ENCODE data around the gene SLC35G3. TPM values are rescaled to one million over a fixed set of nuclear protein-coding genes. Genes with fewer than 3 reads are reported as not detected.

Gene SLC35G3
- total RNA-seq, 1 experiment from 2014 or later = not detected

DNA sequence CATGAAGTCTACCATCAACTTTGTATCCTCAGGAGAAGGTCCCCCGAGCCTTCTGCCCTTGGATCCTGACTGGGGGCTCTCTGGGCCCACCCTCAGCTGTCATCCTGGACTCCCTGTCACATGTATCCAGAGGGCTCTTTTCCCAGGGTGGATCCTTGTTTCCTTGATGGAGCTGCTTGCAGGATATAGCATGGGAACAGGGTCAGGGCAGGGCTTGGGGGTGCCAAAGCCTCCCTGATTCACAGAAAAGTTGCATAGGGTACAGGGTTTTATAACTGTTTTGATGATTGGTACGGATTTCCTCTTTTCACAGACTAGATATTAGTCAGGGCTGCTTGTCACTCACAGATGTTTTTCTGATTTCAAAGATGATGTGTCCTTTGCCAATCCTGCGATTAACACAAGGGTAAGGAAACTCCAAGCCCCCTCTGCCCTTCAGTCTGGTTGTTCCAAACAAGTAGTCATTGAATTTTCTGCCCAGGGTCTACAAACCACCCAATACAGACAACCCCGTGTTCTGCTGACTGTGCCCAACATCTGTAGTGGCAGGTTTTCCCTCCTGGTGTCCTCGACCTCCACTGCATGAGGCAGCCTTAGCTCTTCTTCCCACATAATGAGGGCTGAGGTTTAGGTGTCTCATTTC is 20.6 kb upstream of the SLC35G3 start:
- intact Hi-C loops (cut with micrococcal nuclease) = no loop called here
- peaks cover 33% of the 10 kb centered on the region for H3K27me3 ChIP-seq (ENCODE audit: low read length)
- no peak overlapping the region for H3K4me2 ChIP-seq (ENCODE audit: low read length)
- no peaks in the 10 kb centered on the region for H3F3A ChIP-seq (ENCODE audit: low read length, unreplicated experiment)
- no peak overlapping the region for H3K4me3 ChIP-seq (ENCODE audit: low read length)
- H3K79me2 ChIP-seq (ENCODE audit: low read length) = no peaks in the 10 kb centered on the region
- H3K36me3 ChIP-seq (ENCODE audit: low read depth, low read length) = no peaks in the 10 kb centered on the region
- no peak overlapping the region for H3K27ac ChIP-seq (ENCODE audit: low read length)
- no peak overlapping the region for H2AFZ ChIP-seq (ENCODE audit: low read length)
- ChIA-PET POLR2A (ENCODE audit: unreplicated experiment) (no interaction called here), CTCF (no interaction called here)
- TF ChIP-seq, protein P1, sequence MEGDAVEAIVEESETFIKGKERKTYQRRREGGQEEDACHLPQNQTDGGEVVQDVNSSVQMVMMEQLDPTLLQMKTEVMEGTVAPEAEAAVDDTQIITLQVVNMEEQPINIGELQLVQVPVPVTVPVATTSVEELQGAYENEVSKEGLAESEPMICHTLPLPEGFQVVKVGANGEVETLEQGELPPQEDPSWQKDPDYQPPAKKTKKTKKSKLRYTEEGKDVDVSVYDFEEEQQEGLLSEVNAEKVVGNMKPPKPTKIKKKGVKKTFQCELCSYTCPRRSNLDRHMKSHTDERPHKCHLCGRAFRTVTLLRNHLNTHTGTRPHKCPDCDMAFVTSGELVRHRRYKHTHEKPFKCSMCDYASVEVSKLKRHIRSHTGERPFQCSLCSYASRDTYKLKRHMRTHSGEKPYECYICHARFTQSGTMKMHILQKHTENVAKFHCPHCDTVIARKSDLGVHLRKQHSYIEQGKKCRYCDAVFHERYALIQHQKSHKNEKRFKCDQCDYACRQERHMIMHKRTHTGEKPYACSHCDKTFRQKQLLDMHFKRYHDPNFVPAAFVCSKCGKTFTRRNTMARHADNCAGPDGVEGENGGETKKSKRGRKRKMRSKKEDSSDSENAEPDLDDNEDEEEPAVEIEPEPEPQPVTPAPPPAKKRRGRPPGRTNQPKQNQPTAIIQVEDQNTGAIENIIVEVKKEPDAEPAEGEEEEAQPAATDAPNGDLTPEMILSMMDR (conservative IDR thresholded peaks at IDR 0.05; ENCODE audit: low read depth, low read length) = no peak
- no peak for TF ChIP-seq EZH2 (IDR thresholded peaks at IDR 0.05; ENCODE audit: low read length, unreplicated experiment)
- ATAC-seq (no peak), DNase-seq (no peak)
- no peaks in the 10 kb centered on the region for H3K9me2 ChIP-seq (replicated peaks; ENCODE audit: low read length)
- H3K9ac ChIP-seq (ENCODE audit: low read length) = no peak overlapping the region
- no peaks in the 10 kb centered on the region for H3K9me3 ChIP-seq (ENCODE audit: low read length)
- no peaks in the 10 kb centered on the region for H4K20me1 ChIP-seq (ENCODE audit: low read length)
- H3K4me1 ChIP-seq (ENCODE audit: insufficient read depth, low read length) = no peaks in the 10 kb centered on the region
- BruUV-seq (replicated peaks) = no TSS peak

DNA sequence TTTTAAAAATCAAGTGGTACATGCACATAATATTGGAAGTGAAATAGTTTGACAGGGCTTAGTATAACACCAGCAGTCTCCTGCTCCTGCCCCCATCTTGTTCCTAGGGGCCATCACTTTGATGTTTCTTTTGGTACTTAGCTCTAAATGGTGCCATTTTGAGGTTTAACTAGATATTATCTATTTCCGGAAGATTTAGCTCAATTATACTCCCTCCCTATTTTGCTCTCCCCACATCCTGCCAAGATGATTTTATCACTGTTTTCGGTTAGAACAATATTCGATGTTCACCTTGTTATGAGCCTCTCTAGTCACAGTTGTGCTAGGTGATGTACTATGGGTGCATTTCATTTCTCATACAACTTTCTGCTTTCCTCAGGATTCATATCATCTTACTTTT is 20.0 kb upstream of the SLC35G3 start:
- no peak overlapping the region for H3K4me3 ChIP-seq (ENCODE audit: low read length)
- H3K27ac ChIP-seq (ENCODE audit: low read length) = no peak overlapping the region
- intact Hi-C loops (cut with micrococcal nuclease) = no loop called here
- ChIA-PET POLR2A (ENCODE audit: unreplicated experiment) (no interaction called here), CTCF (no interaction called here)
- H4K20me1 ChIP-seq (ENCODE audit: low read length) = no peaks in the 10 kb centered on the region
- H3K27me3 ChIP-seq (ENCODE audit: low read length) = peaks cover 33% of the 10 kb centered on the region
- no peaks in the 10 kb centered on the region for H3K4me1 ChIP-seq (ENCODE audit: insufficient read depth, low read length)
- H3K9me3 ChIP-seq (ENCODE audit: low read length) = no peaks in the 10 kb centered on the region
- no peak for DNase-seq
- no peak overlapping the region for H3K9ac ChIP-seq (ENCODE audit: low read length)
- H3K79me2 ChIP-seq (ENCODE audit: low read length) = no peaks in the 10 kb centered on the region
- H3F3A ChIP-seq (ENCODE audit: low read length, unreplicated experiment) = no peaks in the 10 kb centered on the region
- H3K36me3 ChIP-seq (ENCODE audit: low read depth, low read length) = no peaks in the 10 kb centered on the region
- no peak overlapping the region for H3K4me2 ChIP-seq (ENCODE audit: low read length)
- BruUV-seq (replicated peaks) = no TSS peak
- TF ChIP-seq, protein P1 (conservative IDR thresholded peaks at IDR 0.05; ENCODE audit: low read depth, low read length) = no peak
- TF ChIP-seq EZH2phosphoT487 (IDR thresholded peaks at IDR 0.05; ENCODE audit: borderline replicate concordance, low read length) (no peak), EZH2 (IDR thresholded peaks at IDR 0.05; ENCODE audit: low read length, unreplicated experiment) (no peak)
- no peak overlapping the region for H2AFZ ChIP-seq (ENCODE audit: low read length)
- H3K9me2 ChIP-seq (replicated peaks; ENCODE audit: low read length) = no peaks in the 10 kb centered on the region
- no peak for ATAC-seq

DNA sequence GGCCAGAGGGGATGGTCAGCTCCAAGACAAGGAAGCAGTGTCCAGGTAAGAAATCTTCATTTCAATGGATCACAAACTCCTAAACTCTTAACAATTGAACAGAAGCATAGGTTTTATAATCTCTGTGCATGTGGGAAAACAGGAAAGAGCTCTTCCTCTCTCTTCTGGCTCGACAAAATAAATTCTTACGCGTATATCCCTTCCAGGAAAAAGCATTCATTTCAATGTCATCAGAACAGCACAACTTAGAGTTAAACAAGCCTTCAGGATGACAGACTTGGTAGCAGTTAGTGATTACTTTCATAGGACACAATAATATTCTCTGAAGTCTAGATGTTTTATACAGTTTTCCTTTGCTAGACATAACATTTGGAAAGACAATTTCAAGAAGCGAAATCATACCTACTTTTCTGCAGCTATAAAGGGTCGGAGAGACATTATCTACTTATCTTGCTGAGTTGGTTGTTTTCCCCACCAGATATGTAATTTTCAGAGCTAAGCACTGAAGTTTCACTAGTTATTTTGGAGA is 19.3 kb upstream of the SLC35G3 start:
- H3K27me3 ChIP-seq (ENCODE audit: low read length) = peaks cover 33% of the 10 kb centered on the region
- H3K9me3 ChIP-seq (ENCODE audit: low read length) = no peaks in the 10 kb centered on the region
- intact Hi-C loops (cut with micrococcal nuclease) = no loop called here
- no peaks in the 10 kb centered on the region for H3K4me1 ChIP-seq (ENCODE audit: insufficient read depth, low read length)
- H3K4me3 ChIP-seq (ENCODE audit: low read length) = no peak overlapping the region
- no TSS peak for BruUV-seq (replicated peaks)
- H4K20me1 ChIP-seq (ENCODE audit: low read length) = no peaks in the 10 kb centered on the region
- no peak overlapping the region for H2AFZ ChIP-seq (ENCODE audit: low read length)
- ChIA-PET POLR2A (ENCODE audit: unreplicated experiment) (no interaction called here), CTCF (no interaction called here)
- no peaks in the 10 kb centered on the region for H3K36me3 ChIP-seq (ENCODE audit: low read depth, low read length)
- H3K79me2 ChIP-seq (ENCODE audit: low read length) = no peaks in the 10 kb centered on the region
- ATAC-seq (no peak), DNase-seq (no peak)
- H3K9me2 ChIP-seq (replicated peaks; ENCODE audit: low read length) = no peaks in the 10 kb centered on the region
- no peak overlapping the region for H3K4me2 ChIP-seq (ENCODE audit: low read length)
- TF ChIP-seq EZH2 (IDR thresholded peaks at IDR 0.05; ENCODE audit: low read length, unreplicated experiment) (no peak), EZH2phosphoT487 (IDR thresholded peaks at IDR 0.05; ENCODE audit: borderline replicate concordance, low read length) (no peak)
- TF ChIP-seq, protein P1 (conservative IDR thresholded peaks at IDR 0.05; ENCODE audit: low read depth, low read length) = no peak
- H3K9ac ChIP-seq (ENCODE audit: low read length) = no peak overlapping the region
- no peaks in the 10 kb centered on the region for H3F3A ChIP-seq (ENCODE audit: low read length, unreplicated experiment)
- H3K27ac ChIP-seq (ENCODE audit: low read length) = no peak overlapping the region
